Tibial nerve (tissue), 4 donors: ENCODE data around the gene DDX54.

ENCODE experiments used
- EP300 ChIP-seq, 2 donors: sonication (generic); formaldehyde crosslinking; IDR thresholded peaks; one replicate each; pipeline ENCODE4 v1.6.1; 2017; ENCODE audit warnings: antibody characterized with exemption in 2 of 2, mild to moderate bottlenecking in 1 of 2
- POLR2A ChIP-seq, 2 donors: fragments of 450-650 bp; IDR thresholded peaks; one replicate each; pipeline ENCODE4 v1.6.1; 2017; ENCODE audit warnings: antibody characterized with exemption in 2 of 2, mild to moderate bottlenecking in 2 of 2, moderate library complexity in 2 of 2
- TF ChIP-seq, protein P1 (sequence below), 5 experiments: fragments of 200-600 bp in 3 of 5; fragments of 450-650 bp in 2 of 5; sonication (generic) in 3 of 5; IDR thresholded peaks; one replicate each; pipeline ENCODE4 v1.5.1; 2016 to 2019; ENCODE audit warnings: antibody characterized with exemption in 5 of 5, mild to moderate bottlenecking in 3 of 5, moderate library complexity in 2 of 5

- TF ChIP-seq, protein P1, sequence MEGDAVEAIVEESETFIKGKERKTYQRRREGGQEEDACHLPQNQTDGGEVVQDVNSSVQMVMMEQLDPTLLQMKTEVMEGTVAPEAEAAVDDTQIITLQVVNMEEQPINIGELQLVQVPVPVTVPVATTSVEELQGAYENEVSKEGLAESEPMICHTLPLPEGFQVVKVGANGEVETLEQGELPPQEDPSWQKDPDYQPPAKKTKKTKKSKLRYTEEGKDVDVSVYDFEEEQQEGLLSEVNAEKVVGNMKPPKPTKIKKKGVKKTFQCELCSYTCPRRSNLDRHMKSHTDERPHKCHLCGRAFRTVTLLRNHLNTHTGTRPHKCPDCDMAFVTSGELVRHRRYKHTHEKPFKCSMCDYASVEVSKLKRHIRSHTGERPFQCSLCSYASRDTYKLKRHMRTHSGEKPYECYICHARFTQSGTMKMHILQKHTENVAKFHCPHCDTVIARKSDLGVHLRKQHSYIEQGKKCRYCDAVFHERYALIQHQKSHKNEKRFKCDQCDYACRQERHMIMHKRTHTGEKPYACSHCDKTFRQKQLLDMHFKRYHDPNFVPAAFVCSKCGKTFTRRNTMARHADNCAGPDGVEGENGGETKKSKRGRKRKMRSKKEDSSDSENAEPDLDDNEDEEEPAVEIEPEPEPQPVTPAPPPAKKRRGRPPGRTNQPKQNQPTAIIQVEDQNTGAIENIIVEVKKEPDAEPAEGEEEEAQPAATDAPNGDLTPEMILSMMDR (IDR thresholded peaks at IDR 0.05): no peak
- TF ChIP-seq POLR2A (IDR thresholded peaks at IDR 0.05) (no peak), EP300 (IDR thresholded peaks at IDR 0.05) (no peak)
These were observed 18.8 kb upstream of the DDX54 start for GRCh38 chr12:113203852-113204760.
